ENCODE data around the gene GPR158. TPM values are rescaled to one million over a fixed set of nuclear protein-coding genes. Genes with fewer than 3 reads are reported as not detected.

The GPR158 gene
- total and polyA plus RNA-seq, 9 of the 15 experiments (the other 6 are each of a cell fraction or from before 2014, with no cell fraction given): 4.0 to 7.6 (median 5.0) TPM

GRCh38 chr10:25575343-25575742 is 400.5 kb downstream of the GPR158 start (continued):
- TF ChIP-seq ZNF280B (CRISPR knock-in tag; IDR thresholded peaks at IDR 0.05) (no peak), CREB1 (IDR thresholded peaks at IDR 0.05) (no peak), CREB1 (CRISPR knock-in tag; IDR thresholded peaks at IDR 0.05) (no peak), POLR2B (IDR thresholded peaks at IDR 0.05; ENCODE audit: low read depth, partially characterized antibody) (no peak)

- Histone ChIP-seq H3K9me1 (ENCODE audit: control insufficient read depth, insufficient read depth, low read length) (no peaks in the 10 kb centered on the region), H3K4me2 (ENCODE audit: insufficient read depth, low read length) (no peak overlapping the region), H3K79me2 (ENCODE audit: control insufficient read depth, insufficient read depth, low read length) (no peaks in the 10 kb centered on the region), H3K27ac (ENCODE audit: extremely low read depth, low read depth, low read length) (no peak overlapping the region), H4K20me1 (replicated peaks; ENCODE audit: control insufficient read depth, insufficient read depth, low read length) (no peaks in the 10 kb centered on the region), H3K36me3 (ENCODE audit: control insufficient read depth, insufficient read depth, low read length) (no peaks in the 10 kb centered on the region), H3K27me3 (ENCODE audit: control insufficient read depth in 2 of 2, insufficient read depth in 2 of 2, low read length in 2 of 2) (no peaks in the 10 kb centered on the region), H2AFZ (ENCODE audit: low read depth, low read length) (no peak overlapping the region), H3K4me3 (no peak overlapping the region), H3K9me3 (replicated peaks; ENCODE audit: control insufficient read depth, insufficient read depth, low read depth, low read length) (no peaks in the 10 kb centered on the region), H3K9ac (ENCODE audit: insufficient read depth in 1 of 2, low read depth in 2 of 2, low read length in 2 of 2) (no peak overlapping the region), H3K4me1 (replicated peaks in 1 of 2; ENCODE audit: control insufficient read depth in 2 of 2, insufficient read depth in 2 of 2, low read length in 2 of 2) (no peaks in the 10 kb centered on the region)
- DNase-seq (ENCODE audit: extremely low read depth in 1 of 4, low spot score in 3 of 4): no peak
- ChIA-PET CTCF (ENCODE audit: low intra/inter-chr PET ratio) (no interaction called here), POLR2A (no interaction called here)
- in situ Hi-C loops (cut with MboI) (no loop called here), intact Hi-C loops (cut with micrococcal nuclease) (no loop called here)
- 28% methylated on average over 4 of the region's 4 CpGs for WGBS (ENCODE audit: insufficient coverage, low coverage, missing lambda C conversion rate)
- BruUV-seq (replicated peaks): no TSS peak
- ATAC-seq: no peak
- no peak for FAIRE-seq
- TF ChIP-seq ZNF639 (CRISPR knock-in tag; conservative IDR thresholded peaks at IDR 0.05 in 1 of 2, IDR thresholded peaks at IDR 0.05 in 1 of 2): no peak
- no peak for TF ChIP-seq GATA2 (CRISPR knock-in tag; IDR thresholded peaks at IDR 0.05)
- no peak for TF ChIP-seq USF2 (CRISPR knock-in tag; IDR thresholded peaks at IDR 0.05)
- no peak for TF ChIP-seq TGIF2 (CRISPR knock-in tag; IDR thresholded peaks at IDR 0.05)
- TF ChIP-seq BMI1 (IDR thresholded peaks at IDR 0.05; ENCODE audit: low read length): no peak
- no peak for TF ChIP-seq GTF3C2 (IDR thresholded peaks at IDR 0.05; ENCODE audit: borderline replicate concordance, extremely low read depth, insufficient read length)
- TF ChIP-seq ZNF398 (CRISPR knock-in tag; IDR thresholded peaks at IDR 0.05): no peak
- TF ChIP-seq CEBPB (tag; IDR thresholded peaks at IDR 0.05): no peak
- TF ChIP-seq POLR2A (conservative IDR thresholded peaks at IDR 0.05): no peak
- no peak for TF ChIP-seq BACH1 (tag; IDR thresholded peaks at IDR 0.05)
These were observed 403.3 kb downstream of the GPR158 start for GRCh38 chr10:25578061-25578460.
